GM18907 (cell line): ENCODE results near the gene SYCE3.
"Not testable (repeated sequence)": the region's sequence is repeated elsewhere in the genome, so short reads cannot be mapped to it uniquely, and the experiment has no call there.

Experiments
- ATAC-seq: cut with Tn5 transposase; IDR thresholded peaks from one replicate; pipeline ENCODE4 v1.9.1; 2021; ENCODE audit warnings: mild to moderate bottlenecking, moderate library complexity; ENCODE audit not compliant: unreplicated experiment

Gene SYCE3

GRCh38 chr22:50551160-50551752, 11.5 kb downstream of the SYCE3 start:
- no peak for ATAC-seq

GRCh38 chr22:50550395-50550794, 12.3 kb downstream of the SYCE3 start:
- ATAC-seq = no peak

DNA sequence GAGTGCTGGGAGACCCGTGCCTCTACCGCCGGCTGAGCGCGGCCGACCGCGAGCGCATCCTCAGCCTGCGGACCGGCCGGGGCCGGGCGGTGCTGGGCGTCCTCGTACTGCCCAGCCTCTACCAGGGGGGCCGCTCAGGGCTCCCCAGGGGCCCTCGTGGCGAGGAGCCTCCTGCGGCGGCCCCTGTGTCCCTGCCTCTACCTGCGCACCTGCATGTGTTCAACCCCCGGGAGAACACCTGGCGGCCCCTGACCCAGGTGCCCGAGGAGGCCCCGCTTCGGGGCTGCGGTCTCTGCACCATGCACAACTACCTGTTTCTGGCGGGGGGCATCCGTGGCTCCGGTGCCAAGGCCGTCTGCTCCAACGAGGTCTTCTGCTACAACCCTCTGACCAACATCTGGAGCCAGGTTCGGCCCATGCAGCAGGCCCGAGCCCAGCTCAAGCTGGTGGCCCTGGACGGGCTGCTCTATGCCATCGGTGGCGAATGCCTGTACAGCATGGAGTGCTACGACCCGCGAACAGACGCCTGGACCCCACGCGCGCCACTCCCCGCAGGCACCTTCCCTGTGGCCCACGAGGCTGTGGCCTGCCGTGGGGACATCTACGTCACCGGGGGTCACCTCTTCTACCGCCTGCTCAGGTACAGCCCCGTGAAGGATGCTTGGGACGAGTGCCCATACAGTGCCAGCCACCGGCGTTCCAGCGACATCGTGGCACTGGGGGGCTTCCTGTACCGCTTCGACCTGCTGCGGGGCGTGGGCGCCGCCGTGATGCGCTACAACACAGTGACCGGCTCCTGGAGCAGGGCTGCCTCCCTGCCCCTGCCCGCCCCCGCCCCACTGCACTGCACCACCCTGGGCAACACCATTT, 13.6 kb downstream of the SYCE3 start:
- no peak for ATAC-seq

DNA sequence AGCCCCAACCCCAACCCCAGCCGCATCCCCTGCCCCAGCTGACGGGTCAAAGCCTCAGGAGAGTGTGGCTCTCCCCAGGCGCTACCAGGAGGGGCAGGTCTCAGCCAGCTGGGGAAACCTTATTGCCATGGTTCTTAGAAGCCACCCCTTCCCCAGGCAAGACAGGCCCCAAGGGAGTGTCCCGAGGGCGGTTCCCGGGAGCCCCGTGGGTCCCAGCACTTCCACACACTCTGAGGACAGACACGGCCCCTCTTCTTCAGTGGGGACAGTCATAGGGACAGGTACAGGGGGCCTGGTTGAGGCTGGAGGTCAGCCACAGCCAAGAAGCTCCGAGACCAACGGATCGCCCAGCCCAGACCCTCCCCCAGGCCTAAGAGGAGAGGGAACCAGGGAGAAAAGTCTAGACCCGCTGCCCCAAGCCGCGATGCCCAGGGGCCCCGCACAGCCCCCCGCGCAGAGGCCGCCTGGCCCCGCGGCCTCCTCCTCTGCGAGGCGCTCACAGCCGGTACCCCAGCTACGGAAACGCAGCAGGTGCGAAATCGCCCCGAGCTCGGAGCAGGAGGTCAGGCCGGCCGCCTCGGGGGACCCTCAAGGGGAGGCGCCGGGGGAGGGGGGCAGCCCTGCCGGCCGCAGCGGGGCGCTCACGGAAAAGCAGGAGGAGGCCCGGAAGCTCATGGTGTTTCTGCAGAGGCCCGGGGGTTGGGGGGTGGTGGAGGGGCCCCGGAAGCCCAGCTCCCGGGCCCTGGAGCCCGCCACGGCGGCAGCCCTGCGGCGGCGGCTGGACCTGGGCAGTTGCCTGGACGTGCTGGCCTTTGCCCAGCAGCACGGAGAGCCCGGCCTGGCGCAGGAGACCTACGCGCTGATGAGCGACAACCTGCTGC, 14.4 kb downstream of the SYCE3 start:
- no peak for ATAC-seq

- no peak for ATAC-seq
Observed at GRCh38 chr22:50547263-50547985, 15.3 kb downstream of the SYCE3 start.

DNA sequence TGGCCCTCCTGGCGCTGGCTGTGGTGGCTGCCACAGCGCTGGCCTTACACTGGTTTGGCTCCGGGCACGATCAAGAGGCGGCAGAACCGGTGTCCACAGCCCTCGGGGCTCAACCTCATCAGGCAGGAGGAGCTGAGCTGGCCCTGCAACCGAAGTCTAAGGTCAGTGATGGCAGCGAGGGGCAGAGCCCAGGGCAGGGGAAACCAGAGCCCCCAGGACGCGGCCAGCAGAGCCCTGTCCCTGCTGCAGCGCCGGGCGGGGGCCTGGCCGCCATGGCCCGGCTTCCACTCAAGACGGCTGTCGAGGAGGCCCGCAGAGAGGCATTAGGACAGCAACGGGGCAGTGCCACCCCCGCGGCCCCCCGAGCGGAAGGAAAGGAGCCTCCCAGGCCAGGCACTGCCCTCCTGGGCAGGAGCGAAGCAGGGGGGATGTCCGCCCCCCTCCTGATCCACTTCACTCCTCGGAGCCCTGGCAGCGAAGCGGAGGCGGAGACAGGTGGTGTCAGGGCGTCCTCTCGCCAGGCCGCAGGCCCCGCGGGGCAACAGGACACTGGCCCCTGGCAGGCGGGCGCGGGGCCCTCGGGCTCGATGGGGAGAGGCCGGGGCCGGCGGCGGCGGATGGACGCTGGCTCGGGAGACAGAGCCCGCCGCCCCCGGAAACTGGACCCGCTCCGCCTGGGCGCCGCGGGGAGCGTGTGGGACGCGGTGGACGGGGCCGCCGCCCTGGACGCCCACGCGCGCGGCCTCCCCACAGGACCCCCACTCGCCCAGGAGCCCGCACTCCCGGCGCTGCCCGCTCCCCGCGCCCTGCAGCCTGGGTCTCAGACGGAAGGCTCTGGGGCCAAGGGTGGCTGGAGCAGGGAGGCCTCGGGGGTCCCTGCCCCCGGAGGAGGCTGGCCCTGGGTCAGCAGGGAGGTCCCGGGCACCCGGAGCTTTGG, 16.1 kb downstream of the SYCE3 start:
- no peak for ATAC-seq

DNA sequence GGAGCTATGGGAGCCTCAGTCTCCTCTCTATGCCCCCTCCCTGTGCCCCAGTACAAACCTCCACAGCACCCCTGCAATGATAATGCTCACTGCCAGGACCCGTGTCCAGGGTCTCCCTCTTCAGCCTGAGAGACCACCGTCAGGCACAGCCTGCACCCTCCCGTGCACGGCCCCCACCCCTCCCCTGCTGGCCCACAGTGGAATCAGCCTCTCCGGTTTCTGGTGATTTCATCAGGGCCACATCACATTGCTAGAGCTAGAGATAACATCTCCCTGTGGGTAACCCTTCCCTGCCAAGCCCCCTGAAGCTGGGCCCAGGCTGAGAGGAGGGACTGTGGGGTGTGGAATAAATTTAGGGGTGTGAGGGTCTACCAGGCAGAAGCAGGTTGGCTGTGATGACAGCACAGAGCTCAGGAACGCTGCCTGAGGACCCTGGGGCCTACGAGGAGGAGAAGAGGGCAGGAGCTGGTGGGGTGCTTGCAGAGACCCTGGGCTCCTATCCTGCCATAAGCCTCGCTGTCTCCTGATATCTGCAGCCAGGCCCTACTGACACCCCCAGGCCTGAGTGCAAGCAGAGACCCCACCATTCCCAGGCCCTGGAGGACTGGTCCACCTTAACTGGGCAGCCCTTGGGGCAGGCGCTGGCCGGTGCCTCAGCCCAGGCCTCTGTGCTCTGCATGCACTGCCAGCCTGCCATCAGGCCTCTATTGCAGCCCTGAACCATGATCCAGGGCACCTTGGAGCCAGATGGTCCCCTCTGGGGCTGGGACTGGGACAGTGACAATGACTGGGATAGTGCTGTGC, 17.0 kb downstream of the SYCE3 start, which contains the start of gene KLHDC7B:
Gene KLHDC7B (plus strand): TSS at position 378 of the 804 bp plus-strand sequence. CDS start 345 bp downstream, at position 723.
- ATAC-seq = no peak

DNA sequence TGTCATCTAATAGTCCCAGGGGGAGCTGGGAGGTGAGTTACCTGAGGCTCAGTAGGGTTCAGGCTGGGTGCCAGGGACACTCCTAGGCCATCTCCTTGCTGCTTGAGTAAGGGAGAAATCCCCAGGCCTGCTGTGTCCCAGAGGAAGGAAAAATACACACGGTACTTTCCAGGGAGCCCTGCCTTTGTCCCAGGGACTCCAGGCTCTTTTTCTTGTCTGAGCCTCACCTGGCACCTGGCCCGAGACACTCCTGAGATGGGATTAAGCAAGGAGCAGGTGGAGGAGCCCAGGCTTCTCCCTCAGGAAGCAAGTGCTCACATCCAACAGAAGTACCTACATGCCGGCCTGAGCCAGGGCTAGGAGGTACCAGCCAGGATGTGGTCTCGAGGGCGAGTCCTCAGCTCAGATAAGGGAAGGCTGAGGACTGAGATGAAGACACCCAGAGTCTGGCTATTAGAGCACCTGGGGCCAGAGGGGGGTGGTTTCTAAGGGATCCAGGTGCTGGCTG, 17.9 kb downstream of the SYCE3 start:
- ATAC-seq = no peak

GRCh38 chr22:50544078-50544745, 18.5 kb downstream of the SYCE3 start:
- no peak for ATAC-seq

GRCh38 chr22:50542416-50542927, 20.2 kb downstream of the SYCE3 start:
- no peak for ATAC-seq

GRCh38 chr22:50541667-50542026, 21.1 kb downstream of the SYCE3 start:
- not testable (repeated sequence) for ATAC-seq

DNA sequence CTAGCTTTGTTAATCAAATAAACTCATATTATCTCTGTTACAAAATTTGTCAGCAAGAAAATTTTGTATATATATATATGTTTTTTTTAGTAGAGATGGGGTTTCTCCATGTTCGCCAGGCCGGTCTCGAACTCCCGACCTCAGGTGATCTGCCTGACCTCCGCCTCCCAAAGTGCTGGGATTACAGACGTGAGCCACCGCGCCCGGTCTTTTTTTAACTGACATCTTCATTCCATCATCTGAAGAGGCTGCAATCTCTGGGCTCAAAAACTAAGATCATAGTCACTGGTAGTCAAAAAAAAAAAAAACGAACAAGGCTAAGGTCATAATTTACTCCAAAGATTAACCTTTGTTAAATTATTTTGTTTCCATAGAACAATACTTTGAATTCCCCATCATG, 22.3 kb downstream of the SYCE3 start:
- ATAC-seq = no peak

DNA sequence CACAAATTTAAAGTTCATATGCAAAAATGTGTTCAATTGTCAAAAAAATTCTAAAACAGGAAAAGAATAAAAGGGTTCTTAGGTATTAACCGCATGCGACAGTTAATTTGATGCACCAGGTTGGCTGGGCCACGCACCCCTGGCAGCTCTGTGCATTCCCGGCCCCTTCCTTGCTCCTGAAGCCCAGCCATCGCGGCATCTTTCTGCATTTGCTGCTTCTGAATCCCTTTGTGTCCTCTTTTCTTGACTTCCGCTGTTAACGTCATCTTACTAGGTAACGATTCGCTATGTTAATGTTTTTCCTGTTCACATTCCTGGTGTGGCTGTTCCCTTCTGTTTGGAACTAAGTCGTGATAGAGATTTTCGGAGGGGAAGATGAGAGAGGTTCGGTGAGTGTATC, 25.0 kb downstream of the SYCE3 start:
- no peak for ATAC-seq

DNA sequence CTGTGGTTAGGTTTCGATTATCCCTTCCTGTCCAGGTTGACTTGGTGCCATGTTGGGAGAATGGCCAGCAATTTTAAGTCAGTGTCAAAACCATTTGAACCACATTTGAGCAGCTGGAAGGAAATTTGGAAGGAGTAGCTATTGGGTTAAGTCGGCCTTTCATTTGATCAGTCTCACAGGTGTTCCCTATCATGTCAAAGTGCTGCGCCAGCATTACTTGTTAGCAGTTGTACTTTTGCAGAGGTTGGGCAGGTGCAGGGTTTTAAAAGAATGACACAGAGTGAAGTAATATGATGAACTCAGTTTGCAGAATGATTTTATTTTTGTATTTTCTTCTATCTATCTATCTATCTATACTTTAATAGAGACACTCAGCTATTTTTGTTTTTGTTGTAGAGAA, 26.5 kb downstream of the SYCE3 start:
- ATAC-seq = no peak

- ATAC-seq = no peak
Observed at GRCh38 chr22:50535113-50535512, 27.6 kb downstream of the SYCE3 start.

DNA sequence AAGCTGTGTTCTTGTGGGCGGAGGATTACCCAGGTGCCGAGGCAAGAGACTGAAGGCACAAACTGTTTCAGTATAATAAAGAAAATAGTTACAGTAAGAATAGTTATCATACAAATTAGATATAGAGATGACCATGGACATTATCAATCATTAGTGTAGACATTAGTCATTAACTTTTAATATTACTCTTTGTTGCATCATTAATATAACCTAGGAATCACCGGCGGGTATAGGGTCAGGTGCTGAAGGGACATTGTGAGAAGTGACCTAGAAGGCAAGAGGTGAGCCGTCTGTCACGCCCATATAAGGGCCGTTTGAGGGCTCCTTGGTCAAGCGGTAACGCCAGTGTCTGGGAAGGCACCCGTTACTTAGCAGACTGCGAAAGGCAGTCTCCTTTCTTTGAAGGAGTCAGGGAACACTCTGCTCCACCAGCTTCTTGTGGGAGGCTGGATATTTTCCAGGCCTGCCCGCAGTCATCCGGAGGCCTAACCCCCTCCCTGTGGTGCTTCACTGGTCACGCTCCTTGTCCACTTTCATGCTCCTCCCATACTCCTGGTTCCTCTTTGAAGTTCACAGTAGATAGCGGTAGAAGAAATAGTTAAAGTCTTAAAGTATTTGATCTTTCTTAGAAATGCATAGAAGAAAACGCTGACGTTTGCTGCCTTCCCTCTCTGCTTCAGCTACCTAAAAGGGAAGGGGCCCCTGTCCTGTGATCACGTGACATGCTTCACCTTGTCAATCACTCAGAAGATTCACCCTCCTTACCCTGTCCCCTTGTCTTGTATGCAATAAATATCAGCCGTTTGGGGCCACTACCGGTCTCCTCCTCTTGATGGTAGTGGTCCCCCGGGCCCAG, 28.6 kb downstream of the SYCE3 start:
- not testable (repeated sequence) for ATAC-seq
